IPS-18c (cell line): Measurements from ENCODE around the gene ARFRP1.
"Not testable (repeated sequence)": the region's sequence is repeated elsewhere in the genome, so short reads cannot be mapped to it uniquely, and the experiment has no call there.

Experiments used
- H3K4me3 ChIP-seq: 2 replicates; pipeline ENCODE4 v1.7.0; 2013; ENCODE audit warnings: low read depth, mild to moderate bottlenecking, low read length, moderate library complexity; ENCODE audit not compliant: insufficient read depth
- H3K9me3 ChIP-seq: one replicate; pipeline ENCODE4 v1.6.1; 2013; ENCODE audit warnings: mild to moderate bottlenecking, low read length, moderate library complexity; ENCODE audit not compliant: control insufficient read depth, insufficient read depth

The ARFRP1 gene

DNA sequence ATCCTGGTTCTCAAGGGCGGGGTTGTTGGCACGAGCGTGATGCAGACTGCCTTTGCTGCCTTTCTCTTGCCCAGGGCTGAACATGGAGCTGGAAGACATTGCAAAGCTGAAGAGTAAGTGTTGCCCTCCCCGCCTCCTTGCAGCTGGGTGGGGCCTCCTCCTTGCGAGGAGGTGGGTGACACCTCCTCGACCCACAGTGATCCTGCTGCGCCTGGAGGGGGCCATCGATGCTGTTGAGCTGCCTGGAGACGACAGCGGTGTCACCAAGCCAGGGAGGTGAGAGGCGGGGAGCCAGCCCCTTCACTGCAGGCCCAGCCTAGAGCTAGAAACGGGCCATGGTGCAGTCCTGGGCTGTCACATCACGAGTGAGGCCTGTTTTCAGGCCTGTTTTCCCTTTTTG, 29.7 kb downstream of the ARFRP1 start:
- H3K9me3 ChIP-seq: no peaks in the 10 kb centered on the region
- no peak overlapping the region for H3K4me3 ChIP-seq

- Histone ChIP-seq H3K4me3 (no peak overlapping the region), H3K9me3 (no peaks in the 10 kb centered on the region)
Measured at GRCh38 chr20:63675681-63676368, 32.0 kb downstream of the ARFRP1 start.

- H3K4me3 ChIP-seq: no peak overlapping the region
- H3K9me3 ChIP-seq: no peaks in the 10 kb centered on the region
Measured at GRCh38 chr20:63673951-63674350, 33.8 kb downstream of the ARFRP1 start.

DNA sequence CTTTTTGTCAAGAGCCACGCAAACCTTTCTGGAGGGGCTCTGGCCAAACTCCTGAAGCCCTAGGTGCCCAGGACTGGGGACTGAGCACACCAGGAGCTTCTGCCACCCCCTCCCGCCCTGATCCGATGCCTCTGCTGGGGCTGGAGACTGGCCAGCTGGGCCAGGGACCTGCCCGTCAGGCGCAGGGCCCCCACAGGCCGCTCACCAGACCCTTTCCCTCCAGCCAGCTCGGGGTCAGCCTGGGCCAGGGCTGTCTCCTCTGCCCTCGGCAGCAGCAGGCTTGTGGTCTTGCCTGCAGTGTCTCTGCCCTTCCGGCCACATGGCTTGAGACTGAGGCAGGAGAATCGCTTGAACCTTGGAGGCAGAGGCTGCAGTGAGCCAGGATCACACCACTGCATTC, 35.1 kb downstream of the ARFRP1 start:
- no peak overlapping the region for H3K4me3 ChIP-seq

GRCh38 chr20:63671695-63672094, 36.1 kb downstream of the ARFRP1 start:
- H3K4me3 ChIP-seq, H3K9me3 ChIP-seq: not testable (repeated sequence)

More for the DNA sequence above, 35.1 kb downstream of the ARFRP1 start:
- H3K9me3 ChIP-seq: no peaks in the 10 kb centered on the region

- no peaks in the 10 kb centered on the region for H3K9me3 ChIP-seq
- no peak overlapping the region for H3K4me3 ChIP-seq
Measured at GRCh38 chr20:63668351-63668750, 39.4 kb downstream of the ARFRP1 start.

- Histone ChIP-seq H3K9me3 (no peaks in the 10 kb centered on the region), H3K4me3 (no peak overlapping the region)
Measured at GRCh38 chr20:63667858-63668257, 39.9 kb downstream of the ARFRP1 start.

- H3K9me3 ChIP-seq: no peaks in the 10 kb centered on the region
- H3K4me3 ChIP-seq: no peak overlapping the region
Measured at GRCh38 chr20:63665708-63666107, 42.1 kb downstream of the ARFRP1 start.

GRCh38 chr20:63664861-63665594, 42.7 kb downstream of the ARFRP1 start:
- no peaks in the 10 kb centered on the region for H3K9me3 ChIP-seq
- H3K4me3 ChIP-seq: no peak overlapping the region

DNA sequence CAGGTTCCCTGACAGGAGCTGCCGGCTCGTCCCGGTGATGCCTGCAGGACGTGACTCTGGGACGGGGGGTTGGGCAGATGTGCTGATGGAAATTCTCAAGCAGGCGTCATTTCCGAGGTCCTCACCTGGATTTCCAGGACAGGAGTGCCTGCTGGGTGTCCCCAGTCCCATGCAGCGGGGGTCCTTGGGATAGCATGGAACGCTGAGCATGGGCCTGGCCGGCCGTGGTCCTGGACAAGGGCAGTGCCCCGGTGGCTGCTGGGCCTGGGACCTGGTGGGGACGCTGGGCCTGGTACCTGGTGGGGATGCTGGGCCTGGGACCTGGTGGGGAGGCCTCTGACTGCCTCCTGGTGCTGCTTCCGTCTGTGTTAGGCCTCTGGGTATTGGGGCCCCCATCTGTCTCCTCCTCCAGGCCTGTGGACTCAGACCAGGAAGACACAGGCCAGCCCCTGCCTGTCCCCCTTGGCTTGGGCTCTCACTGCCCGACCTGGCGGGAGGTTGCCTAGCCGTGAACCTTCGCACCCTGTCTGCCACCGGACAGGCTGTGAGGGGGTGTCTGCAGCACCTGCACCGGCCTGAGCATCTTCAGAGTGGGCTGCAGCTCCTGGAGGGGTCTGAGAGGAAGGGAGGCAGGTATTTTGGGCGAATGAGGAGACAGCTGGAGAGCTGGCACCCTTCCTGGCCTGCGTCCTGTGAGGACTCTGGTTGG, 43.5 kb downstream of the ARFRP1 start:
- Histone ChIP-seq H3K9me3 (no peaks in the 10 kb centered on the region), H3K4me3 (no peak overlapping the region)

DNA sequence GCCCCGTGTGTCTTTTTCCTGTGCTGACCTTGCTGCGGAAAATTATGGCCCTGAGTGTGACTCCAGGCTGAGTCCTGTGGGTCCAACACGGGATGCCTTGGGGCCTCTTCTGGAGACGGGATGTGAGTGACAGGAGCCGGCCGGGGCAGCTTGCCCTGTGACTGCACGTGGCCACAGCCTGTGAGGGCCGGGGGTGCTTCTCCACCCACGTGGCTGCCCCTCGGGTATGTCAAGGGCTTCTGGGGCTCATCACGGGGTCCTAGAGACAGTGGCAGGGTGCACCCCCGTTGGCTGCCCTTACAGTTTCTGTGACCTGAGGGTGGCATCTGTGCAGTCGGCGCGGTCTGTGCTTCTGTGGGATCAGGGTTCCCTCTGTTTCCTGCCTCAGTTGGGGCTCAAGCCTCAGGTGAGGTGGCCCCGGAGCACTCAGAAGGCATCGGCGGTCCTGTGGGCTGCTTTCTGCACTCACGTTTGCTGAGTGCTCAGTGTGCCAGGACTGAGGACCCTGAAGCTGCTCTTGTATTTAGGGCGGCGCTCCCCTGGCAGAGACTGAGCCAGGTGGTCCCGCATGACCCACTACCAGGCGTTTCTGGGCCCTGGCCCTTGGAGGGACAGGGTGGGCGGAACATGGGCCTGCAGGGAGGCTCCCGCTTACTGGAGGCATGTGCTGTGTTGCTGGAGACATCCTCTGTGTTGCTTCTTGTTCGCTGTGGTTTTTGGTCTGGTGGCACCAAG, 44.3 kb downstream of the ARFRP1 start:
- no peaks in the 10 kb centered on the region for H3K9me3 ChIP-seq
- H3K4me3 ChIP-seq: no peak overlapping the region

DNA sequence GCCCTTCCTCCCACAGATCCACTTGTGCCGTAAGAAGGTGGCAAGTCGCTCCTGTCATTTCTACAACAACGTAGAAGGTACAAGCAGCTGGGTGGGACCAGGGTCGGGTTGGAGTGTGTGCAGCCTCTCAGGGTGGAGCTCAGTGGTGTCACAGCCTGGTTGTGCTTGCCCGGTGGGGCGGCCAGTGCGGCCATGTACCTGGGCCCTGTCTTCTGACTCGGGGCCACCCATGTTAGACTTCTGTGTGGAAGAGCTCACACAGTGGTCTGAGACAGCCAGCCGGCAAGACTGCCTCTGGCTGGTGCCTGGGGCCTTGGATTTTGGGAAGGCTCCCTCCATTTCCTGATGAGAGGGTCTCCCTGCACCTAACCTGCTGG, 45.0 kb downstream of the ARFRP1 start:
- no peaks in the 10 kb centered on the region for H3K9me3 ChIP-seq
- no peak overlapping the region for H3K4me3 ChIP-seq

DNA sequence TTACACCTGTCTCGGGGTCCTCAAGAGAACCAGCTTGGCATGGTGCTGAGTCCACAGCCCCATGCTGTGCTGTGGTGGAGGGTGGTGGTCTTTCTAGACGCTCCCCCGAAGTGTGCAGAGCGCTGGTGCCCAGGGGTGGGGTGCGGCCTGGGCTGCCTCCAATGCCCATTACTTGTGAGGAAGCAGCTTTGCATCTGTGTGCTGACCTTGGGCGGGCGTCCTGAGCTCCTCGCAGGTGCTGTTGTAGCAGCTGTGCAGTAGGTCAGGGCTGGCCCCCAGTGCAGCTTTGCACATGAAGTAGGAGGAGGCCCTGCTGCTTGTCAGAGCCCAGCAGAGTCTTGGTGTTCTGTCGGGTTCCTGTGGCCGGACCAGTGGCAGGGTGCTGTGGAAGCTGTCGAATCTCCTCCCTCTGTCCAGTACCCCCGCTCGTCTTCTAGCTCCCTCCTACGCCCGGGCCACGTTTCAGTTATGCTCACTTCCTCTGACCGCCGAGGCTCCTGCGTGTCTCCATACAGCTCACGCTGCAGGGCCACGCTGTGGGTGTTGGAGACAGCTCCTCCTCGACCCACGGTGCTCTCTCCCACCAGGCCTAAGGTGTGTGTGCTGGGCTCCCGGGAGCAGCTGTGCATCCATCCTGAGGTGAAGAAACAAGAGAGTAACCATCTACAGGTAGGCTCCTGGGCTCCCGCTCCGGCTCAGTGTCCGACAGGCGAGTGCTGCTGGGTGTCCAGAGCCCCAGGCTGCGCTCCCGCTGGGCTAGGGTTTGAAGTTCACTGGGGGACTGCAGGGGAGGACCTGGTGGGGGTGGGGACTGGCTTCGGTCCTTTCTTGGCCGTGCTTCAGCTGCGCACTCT, 45.6 kb downstream of the ARFRP1 start:
- Histone ChIP-seq H3K9me3 (no peaks in the 10 kb centered on the region), H3K4me3 (no peak overlapping the region)

DNA sequence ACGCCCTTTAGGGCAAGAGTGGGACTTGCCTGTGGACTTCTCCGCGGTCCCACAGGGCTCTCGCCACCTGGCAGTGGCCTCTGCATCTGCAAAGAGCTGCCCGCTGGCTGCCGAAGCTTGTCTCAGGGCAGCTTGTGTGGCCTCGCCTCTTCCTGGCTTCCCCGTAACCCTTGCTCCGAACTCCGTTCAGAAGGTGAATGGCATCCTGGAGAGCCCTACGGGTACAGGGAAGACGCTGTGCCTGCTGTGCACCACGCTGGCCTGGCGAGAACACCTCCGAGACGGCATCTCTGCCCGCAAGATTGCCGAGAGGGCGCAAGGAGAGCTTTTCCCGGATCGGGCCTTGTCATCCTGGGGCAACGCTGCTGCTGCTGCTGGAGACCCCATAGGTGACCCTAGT, 46.7 kb downstream of the ARFRP1 start:
- Histone ChIP-seq H3K9me3 (no peaks in the 10 kb centered on the region), H3K4me3 (no peak overlapping the region)

DNA sequence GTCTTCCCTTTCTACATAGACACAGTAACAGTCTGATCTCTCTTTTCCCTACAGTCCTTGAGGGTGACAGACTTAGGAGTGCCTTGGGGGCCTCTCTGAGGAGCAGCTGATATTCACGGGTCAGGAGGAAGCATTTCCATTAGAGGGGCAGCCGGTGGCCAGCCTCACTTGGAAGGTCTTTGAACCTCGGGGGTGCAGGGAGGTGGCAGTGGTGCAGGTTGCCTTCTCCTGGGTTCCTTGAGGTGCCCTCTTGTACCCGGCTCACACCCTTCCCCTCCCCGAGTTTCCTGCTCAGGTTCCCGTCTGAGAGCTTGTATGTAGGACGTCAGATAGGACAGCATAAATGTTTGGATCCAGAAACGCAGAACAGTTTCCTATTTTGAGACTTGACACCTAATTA, 47.2 kb downstream of the ARFRP1 start:
- Histone ChIP-seq H3K9me3 (no peaks in the 10 kb centered on the region), H3K4me3 (no peak overlapping the region)

- not testable (repeated sequence) for H3K4me3 ChIP-seq, H3K9me3 ChIP-seq
Measured at GRCh38 chr20:63660174-63660573, 47.6 kb downstream of the ARFRP1 start.

DNA sequence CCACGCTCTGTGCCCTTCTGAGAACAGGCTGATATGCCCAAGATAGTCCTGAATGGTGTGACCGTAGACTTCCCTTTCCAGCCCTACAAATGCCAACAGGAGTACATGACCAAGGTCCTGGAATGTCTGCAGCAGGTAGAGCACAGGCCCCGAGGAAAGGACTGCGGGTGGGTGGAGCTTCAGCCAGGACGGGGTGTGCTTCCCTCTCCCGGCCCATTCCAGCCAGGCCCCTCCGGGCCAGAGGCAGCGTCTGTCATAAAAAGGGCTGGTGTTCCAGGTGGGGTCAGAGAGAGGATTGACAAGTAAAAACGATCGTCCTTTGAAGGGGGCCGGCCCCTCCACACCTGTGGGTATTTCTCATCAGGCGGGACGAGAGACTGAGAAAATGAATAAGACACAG, 48.4 kb downstream of the ARFRP1 start:
- Histone ChIP-seq H3K9me3 (no peaks in the 10 kb centered on the region), H3K4me3 (peak overlapping the region; percentile 100)
